Mesendoderm (in vitro differentiated cells): Measurements from ENCODE around the gene ISM1.

Source experiments
- DNase-seq: peaks from one replicate; pipeline ENCODE4 v3.0.0; 2013
- H2AK5ac ChIP-seq: 2 replicates; pipeline ENCODE4 v1.6.1; 2013; ENCODE audit warnings: low read length, inconsistent platforms
- H2BK120ac ChIP-seq: 2 replicates; pipeline ENCODE4 v1.6.1; 2013; ENCODE audit warnings: low read depth, mild to moderate bottlenecking, low read length, moderate library complexity, mixed read lengths
- H2BK15ac ChIP-seq: replicated peaks from 2 replicates; pipeline ENCODE4 v1.6.1; 2013; ENCODE audit warnings: low read depth, mild to moderate bottlenecking, moderate library complexity
- H2BK5ac ChIP-seq: 2 replicates; pipeline ENCODE4 v1.6.1; 2013; ENCODE audit warnings: low read length, inconsistent platforms
- H3K18ac ChIP-seq: 2 replicates; pipeline ENCODE4 v1.6.1; 2013; ENCODE audit warnings: mild to moderate bottlenecking, low read length, mixed read lengths
- H3K23ac ChIP-seq: one replicate; pipeline ENCODE4 v1.6.1; 2013; ENCODE audit warnings: low read length
- H3K27ac ChIP-seq: 2 replicates; pipeline ENCODE4 v1.5.1; 2013; ENCODE audit warnings: low read depth, mild to moderate bottlenecking, inconsistent platforms, low read length, moderate library complexity
- H3K27me3 ChIP-seq: 2 replicates; pipeline ENCODE4 v1.6.1; 2013; ENCODE audit warnings: low read length, control low read depth, mild to moderate bottlenecking, inconsistent platforms; ENCODE audit not compliant: insufficient read depth, poor library complexity
- H3K36me3 ChIP-seq: 2 replicates; pipeline ENCODE4 v1.6.1; 2013; ENCODE audit warnings: low read length, inconsistent platforms; ENCODE audit not compliant: control insufficient read depth, insufficient read depth
- H3K4ac ChIP-seq: one replicate; pipeline ENCODE4 v1.6.1; 2013; ENCODE audit warnings: low read depth, mild to moderate bottlenecking, low read length, moderate library complexity
- H3K4me1 ChIP-seq: 2 replicates; pipeline ENCODE4 v1.6.1; 2013; ENCODE audit warnings: low read depth, low read length, inconsistent platforms; ENCODE audit not compliant: control insufficient read depth
- H3K4me2 ChIP-seq: 2 replicates; pipeline ENCODE4 v1.6.1; 2013; ENCODE audit warnings: low read length
- H3K4me3 ChIP-seq: 2 replicates; pipeline ENCODE4 v1.5.1; 2013; ENCODE audit warnings: mild to moderate bottlenecking, low read length
- H3K56ac ChIP-seq: one replicate; pipeline ENCODE4 v1.6.1; 2013; ENCODE audit warnings: low read length
- H3K79me1 ChIP-seq: 2 replicates; pipeline ENCODE4 v1.6.1; 2013; ENCODE audit warnings: low read length, inconsistent platforms
- H3K79me2 ChIP-seq: 2 replicates; pipeline ENCODE4 v1.6.1; 2013; ENCODE audit warnings: mild to moderate bottlenecking, low read length; ENCODE audit not compliant: control insufficient read depth, insufficient read depth
- H3K9ac ChIP-seq: 2 replicates; pipeline ENCODE4 v1.6.1; 2013; ENCODE audit warnings: low read length, inconsistent platforms
- H4K5ac ChIP-seq: one replicate; pipeline ENCODE4 v1.6.1; 2013; ENCODE audit warnings: low read length
- H4K8ac ChIP-seq: one replicate; pipeline ENCODE4 v1.6.1; 2013; ENCODE audit warnings: low read depth, mild to moderate bottlenecking, control low read depth, low read length, moderate library complexity
- WGBS: extraction: QIAGEN DNeasy Blood & Tissue Kit; methylation state at CpG from one replicate; pipeline ENCODE4 v1.1.7; 2013; ENCODE audit warnings: low lambda C conversion rate, missing lambda C conversion rate; ENCODE audit not compliant: insufficient coverage; ENCODE audit errors: extremely low coverage; 5-methylcytosine and 5-hydroxymethylcytosine counted together

The ISM1 gene

GRCh38 chr20:13312300-13312699 lies 91.2 kb downstream of the ISM1 start:
- Histone ChIP-seq H3K79me2 (no peaks in the 10 kb centered on the region), H4K5ac (no peak overlapping the region), H3K27ac (no peak overlapping the region), H3K4me2 (no peak overlapping the region), H3K4me3 (no peak overlapping the region), H2BK15ac (no peak overlapping the region), H3K9ac (no peak overlapping the region), H2BK120ac (no peak overlapping the region), H3K79me1 (no peaks in the 10 kb centered on the region), H3K23ac (no peak overlapping the region), H3K18ac (no peak overlapping the region), H2AK5ac (no peak overlapping the region), H3K4me1 (no peaks in the 10 kb centered on the region), H3K36me3 (no peaks in the 10 kb centered on the region), H3K27me3 (no peaks in the 10 kb centered on the region), H3K56ac (no peak overlapping the region), H2BK5ac (no peak overlapping the region), H4K8ac (no peak overlapping the region), H3K4ac (no peak overlapping the region)
- DNase-seq = no peak
- WGBS = no CpG with 5 or more reads among the region's 6 CpGs

DNA sequence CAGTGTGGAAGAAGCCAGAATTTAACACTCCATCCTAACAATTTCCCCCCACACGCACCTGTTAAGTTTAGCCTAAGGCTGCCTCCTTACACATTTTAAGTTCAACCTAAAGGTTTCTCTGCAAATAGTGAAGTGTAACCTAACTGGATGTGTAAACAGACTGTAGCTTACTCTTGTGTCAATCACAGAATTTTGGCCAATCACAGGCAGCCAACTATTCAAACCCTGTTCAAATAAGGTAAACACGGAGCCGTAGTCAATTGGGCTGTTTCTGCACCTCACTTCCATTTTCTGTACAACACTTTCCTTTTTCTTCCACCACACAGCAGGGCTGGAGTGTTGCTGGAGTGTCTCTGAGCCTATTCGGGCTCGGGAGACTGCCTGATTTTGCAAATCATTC lies 92.1 kb downstream of the ISM1 start:
- DNase-seq = no peak
- Histone ChIP-seq H3K4me2 (no peak overlapping the region), H2BK15ac (no peak overlapping the region), H3K4me3 (no peak overlapping the region), H3K36me3 (no peaks in the 10 kb centered on the region), H3K27me3 (no peaks in the 10 kb centered on the region), H2AK5ac (no peak overlapping the region), H3K18ac (no peak overlapping the region), H3K4me1 (no peaks in the 10 kb centered on the region), H3K4ac (no peak overlapping the region), H3K79me1 (no peaks in the 10 kb centered on the region), H2BK120ac (no peak overlapping the region), H4K5ac (no peak overlapping the region), H3K27ac (no peak overlapping the region), H3K9ac (no peak overlapping the region), H4K8ac (no peak overlapping the region), H3K23ac (no peak overlapping the region), H3K79me2 (no peaks in the 10 kb centered on the region), H3K56ac (no peak overlapping the region), H2BK5ac (no peak overlapping the region)
- WGBS = no CpG with 5 or more reads among the region's 5 CpGs

- Histone ChIP-seq H3K4me2 (no peak overlapping the region), H3K9ac (no peak overlapping the region), H3K4ac (no peak overlapping the region), H3K27ac (no peak overlapping the region), H4K5ac (no peak overlapping the region), H2BK15ac (no peak overlapping the region), H4K8ac (no peak overlapping the region), H2AK5ac (no peak overlapping the region), H3K79me1 (no peaks in the 10 kb centered on the region), H2BK5ac (no peak overlapping the region), H3K18ac (no peak overlapping the region), H3K79me2 (no peaks in the 10 kb centered on the region), H3K36me3 (no peaks in the 10 kb centered on the region), H3K23ac (no peak overlapping the region), H2BK120ac (no peak overlapping the region), H3K4me1 (peaks cover 4% of the 10 kb centered on the region), H3K27me3 (no peaks in the 10 kb centered on the region), H3K56ac (no peak overlapping the region), H3K4me3 (no peak overlapping the region)
- WGBS = no CpG with 5 or more reads among the region's 1 CpG
- DNase-seq = no peak
These were observed 96.4 kb downstream of the ISM1 start for GRCh38 chr20:13317439-13317838.

GRCh38 chr20:13318871-13319521 lies 97.9 kb downstream of the ISM1 start:
- WGBS = no CpG with 5 or more reads among the region's 5 CpGs

DNA sequence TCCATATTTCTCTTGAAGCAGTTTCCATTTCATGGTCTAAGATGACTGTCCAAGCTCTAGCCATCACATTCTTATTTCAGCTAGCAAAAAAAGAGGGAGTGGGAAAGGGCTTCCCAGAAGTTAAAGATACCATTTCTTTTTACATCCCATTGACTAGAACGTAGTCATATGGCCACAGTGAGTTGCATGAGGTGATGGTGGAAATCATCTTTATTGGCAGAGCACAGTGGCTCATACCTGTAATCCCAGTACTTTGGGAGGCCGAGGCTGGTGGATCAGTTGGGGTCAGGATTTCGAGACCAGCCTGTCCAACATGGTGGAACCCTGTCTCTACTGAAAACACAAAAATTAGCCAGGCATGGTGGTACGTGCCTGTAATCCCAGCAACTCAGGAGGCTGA lies 99.6 kb downstream of the ISM1 start:
- H3K27me3 ChIP-seq = no peaks in the 10 kb centered on the region
- peak overlapping the region; percentile 90 for H2BK120ac ChIP-seq
- no peak overlapping the region for H3K18ac ChIP-seq
- peaks cover 18% of the 10 kb centered on the region for H3K4me1 ChIP-seq
- no peak overlapping the region for H3K56ac ChIP-seq
- H3K27ac ChIP-seq = no peak overlapping the region
- no peak overlapping the region for H2BK15ac ChIP-seq
- H3K4me3 ChIP-seq = no peak overlapping the region
- no peaks in the 10 kb centered on the region for H3K79me2 ChIP-seq
- no peaks in the 10 kb centered on the region for H3K79me1 ChIP-seq
- no peak overlapping the region for H3K4me2 ChIP-seq
- H3K9ac ChIP-seq = no peak overlapping the region
- no CpG with 5 or more reads among the region's 4 CpGs for WGBS
- H2BK5ac ChIP-seq = peak overlapping the region; percentile 38
- no peak overlapping the region for H4K8ac ChIP-seq
- H3K23ac ChIP-seq = no peak overlapping the region
- no peaks in the 10 kb centered on the region for H3K36me3 ChIP-seq
- no peak overlapping the region for H3K4ac ChIP-seq
- H2AK5ac ChIP-seq = no peak overlapping the region
- no peak for DNase-seq
- no peak overlapping the region for H4K5ac ChIP-seq

More at GRCh38 chr20:13318871-13319521, 97.9 kb downstream of the ISM1 start:
- H3K36me3 ChIP-seq = no peaks in the 10 kb centered on the region
- no peaks in the 10 kb centered on the region for H3K79me1 ChIP-seq
- no peak overlapping the region for H3K27ac ChIP-seq
- H3K56ac ChIP-seq = no peak overlapping the region
- no peak for DNase-seq
- H2BK5ac ChIP-seq = no peak overlapping the region
- H3K4ac ChIP-seq = no peak overlapping the region
- H3K27me3 ChIP-seq = no peaks in the 10 kb centered on the region
- no peak overlapping the region for H4K5ac ChIP-seq
- H2BK15ac ChIP-seq = no peak overlapping the region
- H3K23ac ChIP-seq = no peak overlapping the region
- H4K8ac ChIP-seq = no peak overlapping the region
- H3K18ac ChIP-seq = no peak overlapping the region
- no peak overlapping the region for H2AK5ac ChIP-seq
- no peaks in the 10 kb centered on the region for H3K79me2 ChIP-seq
- H3K4me1 ChIP-seq = peaks cover 10% of the 10 kb centered on the region
- H3K4me3 ChIP-seq = no peak overlapping the region
- no peak overlapping the region for H2BK120ac ChIP-seq
- no peak overlapping the region for H3K9ac ChIP-seq
- no peak overlapping the region for H3K4me2 ChIP-seq

DNA sequence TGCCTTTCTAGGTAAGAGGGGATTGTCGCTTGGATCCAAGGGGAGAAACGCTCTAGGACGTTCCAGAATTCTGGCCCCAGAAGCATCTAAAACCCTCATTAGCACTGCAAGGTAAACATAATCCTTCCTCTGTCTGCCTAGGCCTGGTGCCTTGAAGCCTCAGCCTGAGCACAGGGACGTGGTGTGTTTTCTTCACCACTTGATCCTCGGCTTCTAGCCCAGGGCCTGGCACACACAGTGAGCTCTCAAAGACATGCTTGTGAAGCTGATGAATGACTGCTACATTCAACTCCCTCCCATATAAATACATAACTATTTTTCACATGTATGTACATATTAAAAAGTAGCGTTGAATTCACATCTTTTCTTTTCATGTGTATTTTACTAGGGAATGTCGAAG lies 100.3 kb downstream of the ISM1 start:
- Histone ChIP-seq H4K5ac (no peak overlapping the region), H2BK15ac (no peak overlapping the region), H3K4me3 (no peak overlapping the region), H2BK120ac (peak overlapping the region; percentile 5), H3K23ac (no peak overlapping the region), H3K36me3 (no peaks in the 10 kb centered on the region), H3K27ac (no peak overlapping the region), H2AK5ac (no peak overlapping the region), H3K9ac (no peak overlapping the region), H3K4me2 (no peak overlapping the region), H4K8ac (no peak overlapping the region), H3K56ac (peak overlapping the region; percentile 20), H3K4me1 (peaks cover 18% of the 10 kb centered on the region), H3K27me3 (no peaks in the 10 kb centered on the region), H3K79me2 (no peaks in the 10 kb centered on the region), H3K79me1 (no peaks in the 10 kb centered on the region), H3K18ac (peak overlapping the region; percentile 15), H3K4ac (peak overlapping the region; percentile 64), H2BK5ac (peak overlapping the region; percentile 85)
- DNase-seq = no peak
- WGBS = no CpG with 5 or more reads among the region's 7 CpGs
